A673 (cell line): Measurements from ENCODE around the gene SLC2A9.

ENCODE experiments used
- EZH2 ChIP-seq: fragments of 200-600 bp; sonication (generic); IDR thresholded peaks from 2 replicates; pipeline ENCODE4 v1.6.1; 2017; ENCODE audit warnings: borderline replicate concordance, low read depth, mild to moderate bottlenecking, mixed read lengths, antibody characterized with exemption, low read length; ENCODE audit not compliant: poor library complexity, severe bottlenecking
- TF ChIP-seq, protein P1 (sequence below): fragments of 300-800, 200-600 bp; sonication (generic); conservative IDR thresholded peaks from 2 replicates; pipeline ENCODE4 v1.5.1; 2017; ENCODE audit warnings: low read depth, mild to moderate bottlenecking, antibody characterized with exemption, low read length, moderate library complexity, mixed read lengths

DNA sequence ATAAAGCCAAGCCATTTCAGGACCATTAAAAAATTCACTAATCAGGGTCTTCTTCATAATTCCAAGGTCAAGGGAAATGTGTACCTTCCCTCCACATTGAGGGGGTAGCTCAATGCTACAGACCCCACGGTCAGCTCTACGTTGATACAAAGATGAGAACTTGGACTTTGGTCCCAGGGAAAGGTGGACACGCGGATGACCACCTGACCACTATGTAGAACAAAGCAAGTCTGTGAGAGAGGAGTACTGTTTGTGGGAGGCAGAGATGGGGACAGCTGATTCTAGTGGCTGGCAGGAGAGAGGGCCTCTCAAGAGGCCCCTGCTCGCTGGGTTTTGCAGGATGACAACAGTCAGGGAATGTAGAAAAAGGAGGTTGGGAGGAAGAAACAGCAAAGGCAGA lies 58.0 kb downstream of the SLC2A9 start:
- TF ChIP-seq, protein P1, sequence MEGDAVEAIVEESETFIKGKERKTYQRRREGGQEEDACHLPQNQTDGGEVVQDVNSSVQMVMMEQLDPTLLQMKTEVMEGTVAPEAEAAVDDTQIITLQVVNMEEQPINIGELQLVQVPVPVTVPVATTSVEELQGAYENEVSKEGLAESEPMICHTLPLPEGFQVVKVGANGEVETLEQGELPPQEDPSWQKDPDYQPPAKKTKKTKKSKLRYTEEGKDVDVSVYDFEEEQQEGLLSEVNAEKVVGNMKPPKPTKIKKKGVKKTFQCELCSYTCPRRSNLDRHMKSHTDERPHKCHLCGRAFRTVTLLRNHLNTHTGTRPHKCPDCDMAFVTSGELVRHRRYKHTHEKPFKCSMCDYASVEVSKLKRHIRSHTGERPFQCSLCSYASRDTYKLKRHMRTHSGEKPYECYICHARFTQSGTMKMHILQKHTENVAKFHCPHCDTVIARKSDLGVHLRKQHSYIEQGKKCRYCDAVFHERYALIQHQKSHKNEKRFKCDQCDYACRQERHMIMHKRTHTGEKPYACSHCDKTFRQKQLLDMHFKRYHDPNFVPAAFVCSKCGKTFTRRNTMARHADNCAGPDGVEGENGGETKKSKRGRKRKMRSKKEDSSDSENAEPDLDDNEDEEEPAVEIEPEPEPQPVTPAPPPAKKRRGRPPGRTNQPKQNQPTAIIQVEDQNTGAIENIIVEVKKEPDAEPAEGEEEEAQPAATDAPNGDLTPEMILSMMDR: no peak
- TF ChIP-seq EZH2: no peak
